GM23248 (cell line): ENCODE data around the gene ULBP3.

ENCODE experiments used
- EZH2 ChIP-seq: fragments of 200-600 bp; sonication (generic); IDR thresholded peaks from 2 replicates; pipeline ENCODE4 v1.6.1; 2018; ENCODE audit warnings: antibody characterized with exemption, mild to moderate bottlenecking; ENCODE audit not compliant: insufficient read depth, poor library complexity, severe bottlenecking
- EZH2phosphoT487 ChIP-seq: fragments of 200-600 bp; sonication (generic); IDR thresholded peaks from 2 replicates; pipeline ENCODE4 v1.6.1; 2018; ENCODE audit warnings: antibody characterized with exemption, moderate library complexity, mild to moderate bottlenecking, low read depth; ENCODE audit not compliant: insufficient read depth

- TF ChIP-seq EZH2 = no peak
- TF ChIP-seq EZH2phosphoT487 = no peak
Observed at GRCh38 chr6:150076196-150076893, 7.4 kb upstream of the ULBP3 start.
